Measurements from ENCODE around the gene NAIF1.
"Not testable (repeated sequence)": the region's sequence is repeated elsewhere in the genome, so short reads cannot be mapped to it uniquely, and the experiment has no call there.

NAIF1 gene, protein sequence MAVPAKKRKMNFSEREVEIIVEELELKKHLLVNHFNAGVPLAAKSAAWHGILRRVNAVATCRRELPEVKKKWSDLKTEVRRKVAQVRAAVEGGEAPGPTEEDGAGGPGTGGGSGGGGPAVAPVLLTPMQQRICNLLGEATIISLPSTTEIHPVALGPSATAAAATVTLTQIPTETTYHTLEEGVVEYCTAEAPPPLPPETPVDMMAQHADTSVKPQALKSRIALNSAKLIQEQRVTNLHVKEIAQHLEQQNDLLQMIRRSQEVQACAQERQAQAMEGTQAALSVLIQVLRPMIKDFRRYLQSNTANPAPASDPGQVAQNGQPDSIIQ

DNA sequence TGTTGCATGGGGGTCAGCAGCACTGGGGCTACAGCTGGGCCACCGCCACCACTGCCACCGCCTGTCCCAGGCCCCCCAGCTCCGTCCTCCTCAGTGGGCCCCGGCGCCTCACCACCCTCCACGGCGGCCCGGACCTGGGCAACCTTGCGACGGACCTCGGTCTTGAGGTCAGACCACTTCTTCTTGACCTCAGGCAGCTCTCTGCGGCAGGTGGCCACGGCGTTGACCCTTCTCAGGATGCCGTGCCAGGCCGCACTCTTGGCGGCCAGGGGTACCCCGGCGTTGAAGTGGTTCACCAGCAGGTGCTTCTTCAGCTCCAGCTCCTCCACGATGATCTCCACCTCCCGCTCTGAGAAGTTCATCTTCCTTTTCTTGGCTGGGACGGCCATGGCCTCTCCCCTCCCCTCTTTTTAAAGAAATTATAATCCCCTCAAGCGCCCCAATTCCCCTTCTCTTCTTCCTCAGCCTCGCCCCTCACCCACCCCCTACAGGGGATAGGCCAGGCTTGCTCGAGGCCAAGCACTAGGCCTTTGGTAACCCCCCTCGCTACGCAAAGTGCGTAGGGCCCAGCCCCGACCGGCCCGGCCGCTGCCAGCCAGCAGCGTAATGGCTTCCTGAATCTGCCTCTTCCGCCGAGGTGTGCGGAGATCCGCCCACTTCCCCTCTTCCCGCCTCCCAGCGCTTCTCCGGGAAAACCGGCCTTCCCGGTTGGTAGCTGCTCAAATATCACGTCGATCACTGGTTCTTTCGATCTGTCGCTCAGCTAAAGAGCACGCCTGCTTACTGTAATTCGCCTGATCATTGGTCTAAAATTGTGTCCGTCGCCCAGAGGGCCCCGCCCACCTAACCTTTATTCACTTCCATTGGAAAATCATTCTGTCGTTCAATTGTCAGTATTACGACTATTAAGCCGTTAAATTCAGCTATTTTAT, at the start of gene NAIF1:
TSS of gene NAIF1 (minus strand) at position 608 of the 932 bp plus-strand sequence. CDS start at position 389, 219 bp downstream.
- DNase-seq (ENCODE audit: low spot score), result peak; percentile 96

DNA sequence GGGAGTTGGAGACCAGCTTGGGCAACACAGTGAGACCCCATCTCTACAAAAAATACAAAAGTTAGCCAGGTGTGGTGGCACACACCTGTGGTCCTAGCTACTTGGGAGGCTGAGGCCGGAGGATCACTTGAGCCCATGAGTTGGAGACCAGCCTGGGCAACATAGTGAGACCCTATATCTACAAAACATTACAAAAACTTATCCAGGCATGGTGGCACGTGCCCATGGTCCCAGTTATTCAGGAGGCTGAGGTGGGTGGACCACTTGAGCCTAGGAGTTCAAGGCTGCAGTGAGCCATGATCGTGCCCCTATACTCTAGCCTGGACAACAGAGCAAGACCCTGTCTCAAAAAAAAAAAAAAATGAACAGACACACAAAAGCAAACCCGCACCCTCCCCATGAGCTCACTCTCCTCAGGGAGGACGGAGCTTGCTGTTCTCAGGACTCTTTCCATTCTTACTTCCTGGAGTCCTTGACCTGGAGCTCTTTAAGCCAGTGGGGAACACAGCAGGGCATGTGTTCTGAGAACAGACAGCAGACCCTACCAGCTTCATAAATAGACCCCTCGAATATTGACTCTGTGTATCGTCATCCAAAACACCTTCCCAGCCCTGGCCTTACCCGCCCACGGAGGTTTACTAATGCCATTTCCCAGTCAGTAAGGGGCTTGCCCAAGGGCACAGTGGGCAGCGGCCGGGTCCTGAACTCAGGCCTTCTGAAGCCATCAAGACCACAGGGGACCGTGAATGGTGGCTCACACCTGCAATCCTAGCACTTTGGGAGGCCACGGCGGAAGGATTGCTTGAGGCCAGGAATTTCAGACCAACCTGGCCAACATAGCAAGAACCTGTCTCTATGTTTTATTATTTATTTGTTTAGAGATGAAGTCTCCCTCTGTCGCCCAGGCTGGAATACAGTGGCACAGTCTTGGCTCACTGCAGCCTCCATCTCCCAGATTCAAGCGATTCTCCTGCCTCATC, 49.3 kb upstream of the NAIF1 start:
- no peak for DNase-seq (ENCODE audit: low spot score)

DNA sequence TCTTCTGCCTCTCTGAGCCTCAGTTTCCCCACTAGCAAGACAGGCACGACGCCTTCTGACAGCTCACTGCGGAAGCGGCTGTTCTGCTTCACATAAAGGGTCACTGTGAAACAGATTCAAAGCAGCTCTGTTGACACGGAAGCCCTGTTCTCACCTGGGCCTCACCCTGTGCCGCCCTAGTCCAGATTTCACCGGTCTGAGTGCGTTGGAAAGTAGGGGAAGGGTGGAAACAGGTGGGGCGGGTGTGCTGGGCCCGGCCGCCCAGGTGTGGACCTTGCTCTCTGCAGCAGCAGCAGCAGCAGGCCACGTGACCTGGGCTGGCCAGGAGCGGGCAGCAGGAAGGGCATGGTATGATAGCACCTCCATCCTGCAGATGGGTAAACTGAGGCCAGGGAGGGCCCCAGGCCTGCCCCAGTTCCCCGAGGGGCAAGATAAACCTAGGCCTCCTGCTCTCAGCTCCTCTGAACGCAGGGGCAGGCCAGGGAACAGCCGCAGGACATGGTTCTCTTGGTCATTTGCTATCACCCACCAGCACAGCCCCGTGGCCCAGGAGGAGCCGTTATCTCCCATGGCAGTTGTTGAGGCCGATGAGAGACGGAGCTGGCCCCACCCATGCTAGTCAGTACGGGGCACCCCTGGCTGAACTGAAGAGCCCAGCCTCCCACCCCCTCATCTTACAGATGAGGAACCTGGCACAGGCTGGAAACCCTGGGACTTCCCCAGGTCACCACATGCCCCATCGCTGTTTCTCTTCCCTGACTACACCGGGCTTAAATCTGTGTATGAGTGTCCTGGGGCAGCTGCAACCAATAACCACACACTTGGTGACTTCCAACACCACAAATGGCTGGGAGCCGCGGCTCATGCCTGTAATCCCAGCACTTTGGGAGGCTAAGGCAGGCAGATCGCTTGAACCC, 48.3 kb upstream of the NAIF1 start:
- peak; percentile 75 for DNase-seq (ENCODE audit: low spot score)

DNA sequence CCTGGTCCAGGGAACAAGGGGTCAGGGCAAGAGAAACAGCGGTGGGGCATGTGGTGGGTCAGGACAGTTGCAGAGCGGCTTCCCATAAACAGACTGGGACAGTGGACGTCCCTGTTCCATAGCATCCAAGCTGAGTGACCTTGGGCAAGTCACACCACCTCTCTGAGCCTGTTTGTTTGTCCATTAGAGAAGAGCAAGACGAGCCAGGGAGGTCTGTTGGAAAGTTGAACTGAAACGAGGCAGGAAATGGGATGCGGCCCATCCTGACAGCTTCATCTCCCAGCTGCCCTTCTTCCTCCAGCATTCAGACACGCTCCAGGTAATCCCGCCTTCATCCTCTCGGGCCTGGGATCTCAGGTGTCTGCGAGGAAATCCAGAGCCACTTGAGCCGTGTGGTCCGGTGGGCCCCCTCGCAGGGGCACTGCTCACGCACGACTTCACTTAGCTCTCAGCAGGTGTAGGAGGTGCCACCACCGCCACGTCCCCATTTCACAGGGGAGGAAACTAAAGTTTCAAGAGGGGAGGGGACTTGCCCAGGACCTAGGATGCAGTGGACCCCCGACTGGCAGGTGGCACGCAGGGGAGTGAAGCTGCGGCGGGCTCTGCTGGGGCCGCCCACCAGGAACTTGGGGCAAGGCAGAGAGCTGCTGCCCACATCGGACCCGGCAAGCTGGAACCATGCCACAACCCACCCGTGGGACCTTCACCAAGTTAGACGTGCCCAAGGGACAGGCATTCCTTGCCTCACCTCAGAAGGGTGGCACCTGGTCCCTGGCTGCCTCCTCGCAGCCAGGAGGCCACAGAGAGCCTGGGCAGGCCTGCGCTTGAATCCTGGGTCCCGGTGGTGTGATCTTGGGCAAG, 47.4 kb upstream of the NAIF1 start:
- no peak for DNase-seq (ENCODE audit: low spot score)

DNA sequence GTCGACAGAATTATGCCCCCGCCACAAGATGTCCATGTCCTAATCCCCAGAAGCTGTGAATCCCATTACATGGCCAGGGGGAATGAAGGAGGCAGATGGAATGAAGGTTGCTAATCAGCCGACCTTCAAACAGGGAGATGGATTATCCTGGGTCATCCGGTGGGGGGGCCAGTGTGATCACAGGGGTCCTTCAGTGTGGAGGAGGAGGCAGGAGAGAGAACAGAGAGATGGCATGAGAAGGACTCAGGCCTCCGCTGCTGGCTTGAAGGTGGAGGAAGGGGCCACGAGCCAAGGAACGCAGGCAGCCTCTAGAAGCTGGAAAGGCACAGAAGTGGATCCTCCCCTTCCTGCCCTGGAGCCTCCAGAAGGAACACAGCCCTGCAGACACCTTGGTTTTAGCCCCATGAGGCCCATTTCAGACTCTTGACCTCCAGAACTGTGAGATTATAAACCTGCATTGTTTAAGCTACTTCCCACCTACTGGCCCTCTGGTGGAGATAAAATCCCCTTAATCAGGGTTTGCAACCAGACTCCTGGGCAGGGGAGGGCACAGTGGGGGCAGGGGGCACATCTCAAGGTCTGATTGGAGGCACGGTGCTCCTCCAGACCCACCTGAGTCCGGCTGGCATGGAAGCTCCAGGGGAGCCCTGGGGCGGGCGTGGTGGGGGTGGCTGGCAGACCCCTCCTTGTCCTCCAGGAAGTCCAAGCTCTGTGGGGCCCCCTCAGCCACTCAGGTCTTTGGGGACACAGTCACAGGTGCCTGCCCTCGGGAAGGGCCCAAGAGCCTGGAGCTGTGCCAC, 46.6 kb upstream of the NAIF1 start:
- no peak for DNase-seq (ENCODE audit: low spot score)

DNA sequence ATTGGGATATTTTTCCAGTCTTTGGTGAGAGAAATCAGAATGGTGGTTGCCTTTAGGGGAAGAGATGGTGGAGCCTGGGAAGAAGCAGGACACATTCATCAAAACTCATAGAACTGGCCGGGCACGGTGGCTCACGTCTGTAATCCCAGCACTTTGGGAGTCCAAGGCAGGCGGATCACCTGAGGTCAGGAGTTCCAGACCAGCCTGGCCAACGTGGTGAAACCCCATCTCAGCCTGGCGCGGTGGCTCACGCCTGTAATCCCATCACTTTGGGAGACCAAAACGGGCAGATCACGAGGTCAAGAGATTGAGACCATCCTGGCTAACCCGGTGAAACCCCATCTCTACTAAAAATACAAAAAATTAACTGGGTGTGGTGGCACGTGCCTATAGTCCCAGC, 44.6 kb upstream of the NAIF1 start:
- not testable (repeated sequence) for DNase-seq (ENCODE audit: low spot score)

DNA sequence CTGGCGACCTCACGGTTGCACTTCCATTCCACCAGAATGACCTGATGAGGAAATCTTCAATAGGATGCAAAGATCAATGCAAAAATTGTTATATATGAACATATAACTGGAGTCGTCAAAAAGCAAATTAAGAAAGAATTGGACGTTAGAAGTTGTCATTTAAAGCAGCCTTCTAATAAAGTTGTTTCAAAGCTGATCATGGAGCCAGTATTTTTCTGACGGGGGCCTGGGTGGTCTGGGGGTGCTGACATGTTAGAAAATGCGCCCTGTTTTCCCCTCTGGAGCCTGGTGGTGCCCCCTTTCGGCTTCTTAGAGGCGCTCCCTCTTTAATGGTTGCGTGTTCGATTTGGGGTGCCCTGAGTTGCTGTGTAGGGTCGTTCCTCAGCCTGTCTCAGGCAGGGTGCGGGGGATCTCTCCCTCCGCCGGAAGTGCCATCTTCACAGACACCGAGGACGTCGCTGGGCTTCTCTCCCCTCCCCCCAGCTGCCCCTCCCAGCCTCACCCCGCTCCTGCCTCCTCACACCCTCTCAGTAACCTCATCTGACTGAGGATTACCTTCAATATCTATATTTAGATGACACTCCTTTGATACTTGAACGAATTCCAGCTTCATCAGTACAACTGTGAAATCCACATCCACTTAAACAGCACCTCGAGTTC, 42.1 kb upstream of the NAIF1 start:
- no peak for DNase-seq (ENCODE audit: low spot score)

DNA sequence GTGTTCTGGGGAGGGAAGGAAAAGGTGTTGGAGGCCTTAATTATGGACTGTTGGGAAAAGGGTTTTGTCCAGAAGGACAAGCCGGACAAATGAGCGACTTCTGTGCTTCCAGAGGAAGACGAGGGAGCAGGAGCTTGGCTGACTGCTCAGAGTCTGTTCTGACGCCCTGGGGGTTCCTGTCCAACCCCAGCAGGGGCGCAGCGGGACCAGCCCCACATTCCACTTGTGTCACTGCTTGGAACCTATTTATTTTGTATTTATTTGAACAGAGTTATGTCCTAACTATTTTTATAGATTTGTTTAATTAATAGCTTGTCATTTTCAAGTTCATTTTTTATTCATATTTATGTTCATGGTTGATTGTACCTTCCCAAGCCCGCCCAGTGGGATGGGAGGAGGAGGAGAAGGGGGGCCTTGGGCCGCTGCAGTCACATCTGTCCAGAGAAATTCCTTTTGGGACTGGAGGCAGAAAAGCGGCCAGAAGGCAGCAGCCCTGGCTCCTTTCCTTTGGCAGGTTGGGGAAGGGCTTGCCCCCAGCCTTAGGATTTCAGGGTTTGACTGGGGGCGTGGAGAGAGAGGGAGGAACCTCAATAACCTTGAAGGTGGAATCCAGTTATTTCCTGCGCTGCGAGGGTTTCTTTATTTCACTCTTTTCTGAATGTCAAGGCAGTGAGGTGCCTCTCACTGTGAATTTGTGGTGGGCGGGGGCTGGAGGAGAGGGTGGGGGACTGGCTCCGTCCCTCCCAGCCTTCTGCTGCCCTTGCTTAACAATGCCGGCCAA, 41.3 kb upstream of the NAIF1 start:
- no peak for DNase-seq (ENCODE audit: low spot score)

DNA sequence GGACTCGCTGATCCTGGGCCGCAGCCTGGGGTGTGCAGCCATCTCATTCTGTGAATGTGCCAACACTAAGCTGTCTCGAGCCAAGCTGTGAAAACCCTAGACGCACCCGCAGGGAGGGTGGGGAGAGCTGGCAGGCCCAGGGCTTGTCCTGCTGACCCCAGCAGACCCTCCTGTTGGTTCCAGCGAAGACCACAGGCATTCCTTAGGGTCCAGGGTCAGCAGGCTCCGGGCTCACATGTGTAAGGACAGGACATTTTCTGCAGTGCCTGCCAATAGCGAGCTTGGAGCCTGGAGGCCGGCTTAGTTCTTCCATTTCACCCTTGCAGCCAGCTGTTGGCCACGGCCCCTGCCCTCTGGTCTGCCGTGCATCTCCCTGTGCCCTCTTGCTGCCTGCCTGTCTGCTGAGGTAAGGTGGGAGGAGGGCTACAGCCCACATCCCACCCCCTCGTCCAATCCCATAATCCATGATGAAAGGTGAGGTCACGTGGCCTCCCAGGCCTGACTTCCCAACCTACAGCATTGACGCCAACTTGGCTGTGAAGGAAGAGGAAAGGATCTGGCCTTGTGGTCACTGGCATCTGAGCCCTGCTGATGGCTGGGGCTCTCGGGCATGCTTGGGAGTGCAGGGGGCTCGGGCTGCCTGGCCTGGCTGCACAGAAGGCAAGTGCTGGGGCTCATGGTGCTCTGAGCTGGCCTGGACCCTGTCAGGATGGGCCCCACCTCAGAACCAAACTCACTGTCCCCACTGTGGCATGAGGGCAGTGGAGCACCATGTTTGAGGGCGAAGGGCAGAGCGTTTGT, 40.5 kb upstream of the NAIF1 start:
- DNase-seq (ENCODE audit: low spot score), result no peak

DNA sequence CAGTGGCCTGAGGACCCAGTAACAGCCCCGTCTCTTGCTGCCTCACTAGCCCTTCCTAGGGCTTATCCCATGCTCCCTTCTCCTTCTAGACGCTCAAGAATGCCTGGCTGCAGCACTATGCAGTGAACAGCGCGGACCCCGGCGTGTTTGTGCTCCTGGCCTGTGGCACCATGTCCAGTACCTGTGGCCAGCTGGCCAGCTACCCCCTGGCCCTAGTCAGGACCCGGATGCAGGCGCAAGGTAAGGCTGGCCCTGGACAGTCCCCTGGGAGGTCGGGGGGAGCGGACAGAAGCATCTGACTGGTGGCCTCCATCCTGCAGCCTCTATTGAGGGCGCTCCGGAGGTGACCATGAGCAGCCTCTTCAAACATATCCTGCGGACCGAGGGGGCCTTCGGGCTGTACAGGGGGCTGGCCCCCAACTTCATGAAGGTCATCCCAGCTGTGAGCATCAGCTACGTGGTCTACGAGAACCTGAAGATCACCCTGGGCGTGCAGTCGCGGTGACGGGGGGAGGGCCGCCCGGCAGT, 39.9 kb upstream of the NAIF1 start:
- no peak for DNase-seq (ENCODE audit: low spot score)

DNA sequence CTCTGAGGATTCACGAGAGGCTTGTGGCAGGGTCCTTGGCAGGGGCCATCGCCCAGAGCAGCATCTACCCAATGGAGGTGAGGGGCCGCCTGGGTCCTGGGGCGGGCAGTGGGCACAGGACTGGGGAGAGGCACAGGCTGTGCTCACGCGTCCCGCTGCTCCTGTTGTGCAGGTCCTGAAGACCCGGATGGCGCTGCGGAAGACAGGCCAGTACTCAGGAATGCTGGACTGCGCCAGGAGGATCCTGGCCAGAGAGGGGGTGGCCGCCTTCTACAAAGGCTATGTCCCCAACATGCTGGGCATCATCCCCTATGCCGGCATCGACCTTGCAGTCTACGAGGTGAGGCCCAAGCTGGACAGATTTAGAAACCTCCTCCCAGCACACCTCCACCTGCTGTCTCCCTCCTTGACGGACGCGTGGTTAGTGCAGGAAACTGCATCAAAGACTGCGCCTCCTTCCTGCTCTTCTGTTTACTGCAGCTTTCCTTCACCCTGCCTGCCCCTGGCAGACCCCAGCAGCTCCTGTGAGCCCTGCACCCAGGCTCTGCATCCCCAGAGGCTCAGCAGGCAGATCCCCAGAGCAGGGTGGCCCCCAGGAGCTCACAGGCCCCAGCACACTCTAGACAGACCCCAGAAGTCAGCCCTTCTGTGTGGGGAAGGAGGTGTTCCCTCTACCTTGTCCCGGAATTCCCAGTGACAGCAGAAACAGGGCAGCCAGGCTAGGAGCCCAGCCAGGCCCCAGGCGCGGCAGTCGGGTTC, 39.2 kb upstream of the NAIF1 start:
- no peak for DNase-seq (ENCODE audit: low spot score)

DNA sequence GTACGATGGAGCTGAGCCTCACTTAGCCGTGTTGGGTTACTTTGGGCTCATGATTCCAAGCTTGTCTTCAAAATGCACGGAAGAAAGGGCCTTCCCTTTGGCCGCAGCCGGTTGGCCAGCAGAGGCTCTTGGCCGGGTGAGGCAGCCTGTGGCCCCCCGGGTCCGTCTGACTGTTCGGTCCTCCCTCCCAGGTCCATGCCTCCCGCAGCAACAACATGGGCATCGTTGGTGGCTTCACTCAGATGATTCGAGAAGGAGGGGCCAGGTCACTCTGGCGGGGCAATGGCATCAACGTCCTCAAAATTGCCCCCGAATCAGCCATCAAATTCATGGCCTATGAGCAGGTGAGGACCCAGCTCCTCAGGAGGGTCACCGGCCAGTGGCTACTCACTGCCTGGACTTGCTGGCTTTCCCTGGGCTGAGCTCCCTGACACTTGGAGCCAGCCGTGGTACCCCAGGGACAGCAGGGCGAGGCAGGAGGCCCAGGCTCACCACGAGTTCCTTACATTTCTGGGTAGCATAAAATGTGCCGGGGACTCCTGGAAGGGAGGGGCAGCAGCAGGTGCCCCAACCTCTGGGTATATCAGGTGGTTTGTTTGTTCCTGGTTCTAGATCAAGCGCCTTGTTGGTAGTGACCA, 38.5 kb upstream of the NAIF1 start:
- no peak for DNase-seq (ENCODE audit: low spot score)

DNA sequence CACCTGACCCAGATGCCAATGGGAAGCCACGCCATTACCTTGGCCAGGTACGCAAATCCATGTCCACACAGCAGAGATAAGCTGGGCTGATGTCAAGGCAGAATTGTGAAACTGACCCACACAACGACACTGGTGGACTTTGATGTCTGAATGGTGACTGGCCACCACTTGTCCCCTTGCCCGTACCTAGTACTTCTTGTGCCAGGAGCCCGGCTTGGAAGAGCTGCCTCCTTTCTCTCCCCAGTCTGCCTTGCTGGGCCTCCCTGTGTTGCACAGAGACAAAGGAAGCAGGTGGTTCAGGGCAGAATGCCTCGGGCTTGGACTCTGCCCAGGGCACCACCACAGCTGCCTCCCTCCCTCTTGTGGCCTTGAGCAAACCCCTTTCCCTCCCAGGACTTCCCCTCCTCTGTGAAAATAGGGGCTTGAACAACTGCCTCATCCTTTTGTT, 37.1 kb upstream of the NAIF1 start:
- no peak for DNase-seq (ENCODE audit: low spot score)

DNA sequence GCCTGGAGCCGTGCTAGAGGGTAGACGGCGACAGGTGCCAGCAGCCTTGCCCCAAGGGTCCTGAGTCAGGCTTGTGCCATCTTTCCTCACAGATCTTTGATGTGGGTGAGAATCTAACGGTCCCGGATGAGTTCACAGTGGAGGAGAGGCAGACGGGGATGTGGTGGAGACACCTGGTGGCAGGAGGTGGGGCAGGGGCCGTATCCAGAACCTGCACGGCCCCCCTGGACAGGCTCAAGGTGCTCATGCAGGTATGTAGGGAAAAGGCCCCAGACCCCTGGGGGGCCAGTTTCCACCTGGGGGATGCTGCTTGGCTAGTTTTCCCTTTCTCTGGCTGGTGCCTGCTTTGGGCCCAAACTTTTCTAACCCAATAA, 36.5 kb upstream of the NAIF1 start:
- no peak for DNase-seq (ENCODE audit: low spot score)

DNA sequence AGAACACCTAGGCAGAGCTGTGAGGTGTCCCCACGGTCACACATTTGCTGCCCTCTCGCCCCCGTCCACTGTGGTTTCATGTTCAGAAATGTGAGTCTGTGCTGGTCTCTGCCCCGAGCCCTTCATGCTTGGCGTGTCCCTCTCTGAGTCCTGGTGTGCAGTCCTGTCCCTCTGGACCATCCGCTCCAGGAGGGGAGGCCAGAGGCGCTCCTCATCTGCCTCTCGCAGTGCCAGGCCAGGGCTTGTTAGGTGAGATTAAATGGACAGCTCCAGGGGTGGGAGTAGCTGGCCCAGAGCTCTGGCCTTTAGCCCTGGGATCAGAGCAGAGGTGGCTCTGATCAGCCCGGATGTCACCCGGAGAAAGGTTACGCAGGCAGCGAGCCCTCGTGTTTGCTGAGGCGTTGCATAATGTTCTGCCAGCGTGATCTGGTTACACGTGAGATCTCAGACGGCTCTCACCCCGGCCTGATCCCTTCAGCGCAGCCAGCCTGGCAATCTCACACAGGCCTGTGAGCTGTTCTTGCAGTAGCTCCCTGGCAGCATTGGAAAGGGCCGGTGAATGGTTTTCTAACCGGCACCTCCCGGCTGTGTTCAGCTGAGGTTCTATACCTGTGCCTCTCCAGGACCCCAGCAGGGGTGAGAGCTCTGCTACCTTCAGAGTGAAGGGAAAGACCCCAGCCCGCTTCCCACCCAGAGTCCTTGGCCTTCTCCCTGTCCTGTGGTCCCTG, 35.9 kb upstream of the NAIF1 start:
- no peak for DNase-seq (ENCODE audit: low spot score)

All from germinal center (tissue), 1 donor.